Measurements from ENCODE around the gene NLGN1.

GRCh38 chr3:173893066-173893465 is 495.5 kb downstream of the NLGN1 start:
- no peak for TF ChIP-seq CTCF (IDR thresholded peaks at IDR 0.05)
- TF ChIP-seq POLR2AphosphoS5 (IDR thresholded peaks at IDR 0.05) = no peak
